Esophagus muscularis mucosa (tissue), 3 donors: Measurements from ENCODE around the gene TTC7B.

Experiments
- CTCF ChIP-seq, 3 experiments: fragments of 200-600 bp in 2 of 3; fragments of 450-650 bp in 1 of 3; sonication (generic) in 2 of 3; IDR thresholded peaks; one replicate each; pipeline ENCODE4 v1.5.1; 2017 to 2019; ENCODE audit warnings: antibody characterized with exemption in 3 of 3, mild to moderate bottlenecking in 2 of 3, moderate library complexity in 1 of 3
- POLR2A ChIP-seq: fragments of 450-650 bp; IDR thresholded peaks from one replicate; pipeline ENCODE4 v1.6.1; 2017; ENCODE audit warnings: antibody characterized with exemption, moderate library complexity, mild to moderate bottlenecking, low read depth

GRCh38 chr14:90828642-90829487 is 12.6 kb upstream of the TTC7B start:
- TF ChIP-seq CTCF (IDR thresholded peaks at IDR 0.05), result no peak
- TF ChIP-seq POLR2A, result no peak
